DMS153 (cell line): ENCODE results near the gene LRRC75A.

Experiments
- DNase-seq: peaks from one replicate; lab custom pipeline; 2025; lab: John Stamatoyannopoulos, UW

Gene LRRC75A

DNA sequence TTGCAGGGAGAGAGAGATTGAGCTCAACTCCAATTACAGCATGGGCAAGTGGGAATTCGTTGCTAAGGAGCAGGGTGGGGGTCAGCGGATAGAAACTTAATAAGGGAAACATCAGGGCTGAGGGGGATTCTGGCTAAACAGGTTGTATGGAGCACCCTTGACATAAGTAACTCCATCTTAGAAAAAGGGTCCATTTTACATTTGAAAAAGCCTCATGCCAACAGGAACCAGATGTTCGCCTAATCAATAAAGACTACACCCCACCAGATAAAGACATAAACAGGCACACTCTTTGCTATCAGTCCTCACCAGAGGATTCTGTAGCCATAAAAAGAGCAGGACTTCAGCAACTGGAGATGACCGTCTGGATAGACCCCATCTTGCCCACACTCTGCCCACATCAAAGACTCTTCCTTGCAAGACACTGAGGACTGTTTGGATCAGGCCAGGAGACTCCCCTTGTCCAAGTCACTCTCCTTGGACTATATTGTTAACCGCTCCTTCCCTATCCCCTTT is 1.6 kb upstream of the LRRC75A start:
- no peak for DNase-seq

DNA sequence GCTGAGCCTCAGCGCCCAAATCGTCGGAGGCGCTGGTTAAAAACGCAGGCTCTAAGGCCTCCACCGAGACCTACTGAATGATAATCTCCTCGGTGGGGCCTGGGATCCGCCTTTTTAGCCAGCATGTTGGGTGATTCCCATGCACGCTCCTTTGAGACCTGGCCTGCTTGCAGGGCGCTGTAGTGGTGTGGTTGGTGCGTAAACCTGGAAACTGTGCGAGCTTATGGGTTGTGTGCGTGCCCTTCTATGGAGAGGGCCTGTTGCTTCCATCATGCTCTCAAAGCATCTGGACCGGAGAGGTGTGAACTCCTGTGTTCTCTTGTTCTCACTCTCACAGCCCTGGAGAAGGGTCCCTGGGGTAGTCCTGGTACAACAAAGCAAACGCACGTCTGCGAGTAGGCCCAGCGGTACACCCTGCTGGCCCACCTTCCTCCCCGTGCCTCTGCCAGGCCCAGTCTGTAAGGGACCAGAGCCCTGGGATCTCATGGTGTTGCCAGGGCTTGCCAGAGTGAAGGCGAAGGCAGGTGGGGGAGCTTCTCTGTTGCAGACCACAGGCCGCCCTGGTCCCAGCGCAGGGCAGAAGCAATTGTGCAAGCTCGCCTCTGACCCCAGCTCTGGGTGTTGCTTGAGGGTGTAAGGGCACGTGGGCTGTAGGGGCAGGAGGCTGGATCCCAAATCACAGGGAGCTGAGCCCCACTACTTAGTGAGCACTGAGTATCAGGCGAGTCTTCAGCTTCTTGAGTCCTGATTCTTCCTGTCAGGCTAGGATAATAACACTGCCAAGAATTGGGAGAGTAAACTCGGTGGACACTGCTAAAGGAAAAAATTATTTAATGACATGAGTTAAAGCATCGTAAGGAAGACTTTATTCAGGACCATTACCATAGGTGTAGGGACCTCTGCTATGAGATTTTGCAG is 879 bp upstream of the LRRC75A start:
- DNase-seq = no peak

- no peak for DNase-seq
These were observed 776 bp downstream of the LRRC75A start for GRCh38 chr17:16491131-16491702.

- no peak for DNase-seq
These were observed 2.6 kb downstream of the LRRC75A start for GRCh38 chr17:16489431-16489830.

- no peak for DNase-seq
These were observed 3.0 kb downstream of the LRRC75A start for GRCh38 chr17:16488968-16489337.

- DNase-seq = no peak
These were observed 3.6 kb downstream of the LRRC75A start for GRCh38 chr17:16488186-16488967.

GRCh38 chr17:16486373-16487250 is 5.4 kb downstream of the LRRC75A start:
- peak; percentile 89 for DNase-seq

GRCh38 chr17:16484445-16485175 is 7.4 kb downstream of the LRRC75A start:
- no peak for DNase-seq

DNA sequence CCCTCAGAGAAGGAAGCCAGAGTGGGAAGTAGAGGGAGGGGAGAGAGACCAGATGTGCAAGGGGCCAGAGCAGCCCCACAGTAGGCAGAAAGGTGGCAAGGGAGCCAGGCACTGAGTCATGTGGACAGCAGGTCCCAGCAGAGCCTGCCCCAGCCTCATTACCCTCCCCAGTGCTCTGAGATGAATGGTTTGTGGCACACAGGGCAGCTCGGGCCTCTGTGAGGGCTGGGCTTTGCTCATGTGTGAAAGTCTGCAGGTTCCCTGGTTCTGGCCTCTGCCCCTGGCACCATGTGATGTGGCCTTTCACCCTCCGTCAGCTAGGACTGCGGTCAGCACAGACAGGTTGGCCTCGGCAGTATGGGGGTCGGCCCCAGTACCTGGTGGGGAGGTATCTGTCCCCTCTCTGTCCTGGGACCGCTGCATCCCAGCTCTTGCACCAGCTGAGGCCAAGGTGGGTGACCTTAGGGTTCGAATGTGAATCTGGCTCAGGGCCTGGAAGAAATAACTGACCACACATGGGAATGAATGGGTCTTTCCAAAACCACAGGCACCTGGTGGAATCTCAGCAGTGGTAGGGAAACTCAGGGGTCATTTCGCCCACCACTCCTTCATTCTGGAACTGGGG is 8.9 kb downstream of the LRRC75A start:
- no peak for DNase-seq

GRCh38 chr17:16482253-16482652 is 9.7 kb downstream of the LRRC75A start:
- DNase-seq = no peak

DNA sequence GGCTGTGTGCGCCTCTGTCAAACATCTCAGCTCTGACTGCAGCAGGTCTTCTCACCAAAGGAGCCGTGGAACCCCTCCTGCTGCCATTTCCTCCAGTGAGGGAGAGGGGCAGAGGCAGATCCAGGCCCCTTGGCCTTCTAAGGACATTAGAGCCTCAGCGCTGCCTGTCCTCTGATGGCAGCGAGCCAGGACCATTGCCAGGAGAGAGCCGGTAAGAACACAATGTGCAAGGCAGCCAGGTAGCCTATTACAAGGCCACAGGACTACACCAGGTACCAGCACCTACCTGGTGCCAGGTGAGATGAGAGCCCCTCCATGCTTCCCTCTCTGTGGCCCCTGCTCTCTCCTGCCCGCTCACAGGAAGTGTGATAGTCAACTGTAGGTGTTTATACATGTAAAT is 11.0 kb downstream of the LRRC75A start:
- DNase-seq = no peak

DNA sequence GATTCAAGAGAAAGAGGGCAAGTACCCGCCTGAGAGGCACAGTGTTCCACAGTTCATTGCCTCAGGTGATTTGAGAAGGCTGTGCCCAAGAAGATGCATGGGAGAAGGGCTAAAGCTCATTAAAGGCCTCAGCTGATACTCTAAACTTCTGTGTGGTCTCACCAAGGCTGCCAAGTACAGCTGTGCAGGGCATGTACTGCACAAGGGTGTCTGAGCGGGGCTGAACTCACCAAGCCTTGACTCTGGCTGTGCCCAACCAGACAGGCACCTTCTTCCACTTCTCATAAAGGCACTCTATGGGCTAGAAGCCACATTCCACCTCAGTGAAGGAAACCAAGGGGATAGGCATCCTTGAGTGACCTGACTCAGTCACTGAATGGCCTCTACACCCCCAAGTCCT is 12.7 kb downstream of the LRRC75A start:
- no peak for DNase-seq

GRCh38 chr17:16478649-16479048 is 13.3 kb downstream of the LRRC75A start:
- DNase-seq = no peak

DNA sequence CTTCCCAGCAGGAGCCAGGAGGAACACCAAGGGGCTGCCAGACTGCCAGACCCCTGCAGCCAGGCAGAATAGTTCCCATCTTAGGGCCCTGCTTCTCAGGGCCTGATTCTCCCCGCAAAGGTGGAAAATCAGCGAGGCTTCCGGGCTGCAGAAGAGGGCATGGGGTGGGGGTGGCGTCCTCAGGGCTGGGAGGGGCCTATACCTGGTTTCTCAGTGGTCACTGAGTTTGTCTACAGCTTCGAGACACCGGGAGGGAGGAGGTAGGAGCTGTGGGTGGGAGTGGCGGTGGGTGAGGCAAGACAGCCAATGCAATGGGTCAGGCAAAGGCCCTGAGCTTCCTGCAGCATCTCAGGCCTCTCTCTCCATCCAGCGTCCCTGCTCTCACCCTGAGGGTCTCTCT is 14.3 kb downstream of the LRRC75A start:
- no peak for DNase-seq

DNA sequence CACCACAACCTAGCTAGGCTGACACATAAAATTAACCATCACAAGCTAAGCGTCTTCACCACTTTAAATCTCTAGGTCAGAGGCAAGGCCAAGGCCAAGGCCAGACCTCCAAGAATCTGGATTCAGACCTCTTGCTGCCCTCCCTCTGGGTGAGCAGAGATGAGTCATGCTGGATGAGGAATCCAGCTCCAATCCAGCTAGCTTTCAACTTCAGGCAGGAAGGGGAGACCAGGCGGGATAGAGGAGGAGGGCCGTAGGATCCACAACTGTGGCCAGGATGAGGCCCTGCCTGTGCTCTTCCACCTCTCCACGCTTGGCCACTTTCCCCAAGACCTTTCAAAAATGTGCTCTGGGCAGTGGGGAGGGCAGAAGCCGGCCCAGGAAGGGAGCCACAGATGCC is 14.7 kb downstream of the LRRC75A start:
- no peak for DNase-seq

DNA sequence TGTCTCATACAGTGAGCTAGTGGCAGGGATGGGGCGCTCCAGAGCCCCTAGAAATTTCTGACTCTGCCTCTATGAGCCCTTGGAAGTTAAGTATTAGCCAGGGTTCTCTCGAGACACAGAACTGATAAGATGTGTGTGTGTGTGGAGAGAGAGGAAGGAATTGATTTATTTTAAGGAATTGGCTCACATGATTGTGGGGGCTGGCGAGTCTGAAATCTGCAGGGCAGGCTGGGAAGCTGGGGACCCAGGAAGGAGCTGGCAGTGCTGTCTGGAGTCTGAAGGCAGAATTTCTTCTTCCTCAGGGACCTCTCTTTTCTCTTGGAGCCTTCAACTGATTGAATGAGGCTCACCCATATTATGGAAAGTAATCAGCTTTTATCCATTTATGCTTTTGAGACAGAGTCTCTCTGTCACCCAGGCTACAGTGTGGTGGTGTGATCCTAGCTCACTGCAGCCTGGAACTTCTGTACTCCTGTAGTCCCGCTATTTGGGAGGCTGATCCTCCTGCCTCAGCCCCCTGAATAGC is 16.8 kb downstream of the LRRC75A start:
- no peak for DNase-seq

GRCh38 chr17:16474012-16474725 is 17.8 kb downstream of the LRRC75A start:
- DNase-seq = no peak

- no peak for DNase-seq
These were observed 18.7 kb downstream of the LRRC75A start for GRCh38 chr17:16473044-16474011.
